ENCODE data around the gene KDELR3.

The KDELR3 gene

DNA sequence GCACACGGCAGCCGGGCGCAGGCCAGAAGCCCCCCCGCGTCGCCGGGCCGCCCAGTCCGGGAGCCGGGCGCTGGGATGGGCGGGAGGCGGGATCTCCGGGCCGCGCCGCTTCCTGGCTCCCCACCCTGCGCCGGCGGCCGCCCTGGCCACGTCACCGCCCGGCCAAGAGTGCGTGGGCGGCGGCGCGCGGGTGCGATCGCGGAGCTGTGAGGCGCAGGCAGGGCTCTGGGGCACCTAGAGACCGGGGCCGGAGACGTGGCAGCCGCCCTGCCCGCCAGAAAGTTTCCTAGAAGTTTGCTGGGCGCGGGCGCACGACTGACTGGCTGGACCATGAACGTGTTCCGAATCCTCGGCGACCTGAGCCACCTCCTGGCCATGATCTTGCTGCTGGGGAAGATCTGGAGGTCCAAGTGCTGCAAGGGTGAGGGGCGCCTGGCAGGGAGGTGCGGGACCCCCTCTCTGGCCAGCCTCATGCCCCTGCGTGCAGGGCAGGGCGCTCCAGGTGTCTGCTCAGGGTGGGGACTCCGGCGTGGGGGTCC is at the start of gene KDELR3:
Gene KDELR3, plus strand, starts transcription at position 193 of the 539 bp plus-strand sequence. Its CDS starts 138 bp downstream, at position 331.
- peak; percentile 66 to 68 for DNase-seq
- H3K27ac Mint-ChIP-seq: peak within 1 kb of the TSS in 1 of 2 donors; percentile 95

DNA sequence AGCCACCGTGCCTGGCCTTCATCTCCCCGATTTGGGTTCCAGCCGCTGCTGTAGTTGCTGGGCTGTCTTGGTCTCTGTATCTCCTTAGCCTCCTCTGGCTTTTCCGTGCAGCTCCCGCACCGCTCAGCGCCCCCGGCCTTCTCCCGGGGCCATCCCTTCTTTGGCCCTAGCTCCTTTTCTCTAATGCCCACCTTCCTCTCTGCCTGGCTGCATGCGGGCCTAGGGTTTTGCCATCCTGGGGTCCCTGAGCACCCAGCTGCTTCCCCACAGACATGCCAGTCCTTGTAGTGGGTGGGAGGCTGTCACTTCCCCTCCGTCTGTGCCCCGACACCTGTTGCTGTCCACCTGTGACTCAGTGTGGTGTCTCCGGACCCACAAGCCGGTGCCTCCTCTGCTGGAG is 49.3 kb upstream of the KDELR3 start:
- no peaks in the 10 kb centered on the region for H3K27me3 Mint-ChIP-seq
- no peak overlapping the region for H3K4me3 Mint-ChIP-seq
- peak overlapping the region in 1 of 2 donors; percentile 3 for H3K27ac Mint-ChIP-seq
- DNase-seq (no peak), ATAC-seq (no peak)
- no peaks in the 10 kb centered on the region for H3K4me1 Mint-ChIP-seq
- no peaks in the 10 kb centered on the region for H3K9me3 Mint-ChIP-seq

More for the DNA sequence above, at the start of gene KDELR3:
- H3K9me3 Mint-ChIP-seq: no peaks in the 10 kb centered on the region
- H3K4me3 Mint-ChIP-seq: peak within 1 kb of the TSS; percentile 83 to 86
- ATAC-seq: peak; percentile 91
- H3K27me3 Mint-ChIP-seq: peaks cover 57% of the 10 kb centered on the region
- H3K4me1 Mint-ChIP-seq: peaks cover 22% of the 10 kb centered on the region

DNA sequence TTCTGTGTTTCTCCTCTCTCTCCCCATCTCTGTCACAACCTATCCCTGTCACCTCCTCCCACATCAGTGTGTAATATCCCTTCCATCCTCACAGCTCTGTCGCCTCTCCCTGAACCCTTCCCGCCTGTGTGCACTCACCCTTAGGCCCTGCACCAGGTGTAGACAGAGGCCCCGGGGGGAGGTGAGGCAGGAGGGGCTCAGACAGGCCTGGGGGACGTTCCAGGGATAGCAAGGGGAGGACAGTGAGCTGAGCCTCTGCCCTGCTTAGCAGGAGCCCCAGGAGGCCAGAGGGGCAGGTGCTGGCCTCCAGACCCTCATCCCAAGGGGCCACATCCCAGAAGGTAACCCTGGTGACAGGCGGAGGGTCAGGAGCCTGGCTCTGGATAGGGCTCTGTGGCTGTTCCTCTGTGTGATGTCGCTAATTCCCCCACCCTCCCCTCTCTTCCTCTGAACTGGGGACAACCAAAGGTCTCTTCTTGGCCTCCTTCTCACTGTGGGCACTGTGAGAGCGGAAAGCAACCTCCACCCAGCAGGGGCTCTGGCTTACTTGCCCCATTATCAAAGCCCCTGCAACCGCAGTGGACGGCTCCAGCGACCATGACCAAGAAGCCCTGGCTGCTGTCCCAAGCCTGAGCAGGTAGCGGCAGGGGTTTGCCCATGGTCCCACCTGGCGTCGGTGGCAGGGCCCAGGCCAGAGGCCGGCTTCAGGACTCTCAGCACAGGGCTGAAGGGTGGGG is 48.6 kb upstream of the KDELR3 start:
- no peak for DNase-seq
- H3K4me3 Mint-ChIP-seq: no peak overlapping the region
- no peaks in the 10 kb centered on the region for H3K9me3 Mint-ChIP-seq
- H3K27me3 Mint-ChIP-seq: no peaks in the 10 kb centered on the region
- ATAC-seq: no peak
- peak overlapping the region in 1 of 2 donors; percentile 3 for H3K27ac Mint-ChIP-seq
- H3K4me1 Mint-ChIP-seq: no peaks in the 10 kb centered on the region

DNA sequence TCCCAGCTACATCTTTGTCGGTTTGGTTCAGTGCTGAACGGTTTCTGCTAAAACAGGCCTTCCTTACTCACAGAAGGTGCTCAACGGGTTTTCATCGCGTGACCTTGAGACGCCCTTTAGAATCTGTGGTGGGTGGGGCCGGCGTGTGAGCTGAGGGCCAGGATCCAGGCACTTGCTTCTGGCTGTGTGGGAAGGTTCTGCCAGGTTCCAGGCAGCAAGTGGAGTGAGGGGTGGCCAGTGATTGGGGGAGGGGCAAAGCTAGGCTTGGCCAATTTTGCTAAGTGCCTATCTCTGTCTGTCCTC is 48.1 kb upstream of the KDELR3 start:
- H3K4me3 Mint-ChIP-seq: no peak overlapping the region
- no peaks in the 10 kb centered on the region for H3K9me3 Mint-ChIP-seq
- no peak overlapping the region for H3K27ac Mint-ChIP-seq
- DNase-seq: no peak
- ATAC-seq: no peak
- H3K4me1 Mint-ChIP-seq: no peaks in the 10 kb centered on the region
- H3K27me3 Mint-ChIP-seq: no peaks in the 10 kb centered on the region

DNA sequence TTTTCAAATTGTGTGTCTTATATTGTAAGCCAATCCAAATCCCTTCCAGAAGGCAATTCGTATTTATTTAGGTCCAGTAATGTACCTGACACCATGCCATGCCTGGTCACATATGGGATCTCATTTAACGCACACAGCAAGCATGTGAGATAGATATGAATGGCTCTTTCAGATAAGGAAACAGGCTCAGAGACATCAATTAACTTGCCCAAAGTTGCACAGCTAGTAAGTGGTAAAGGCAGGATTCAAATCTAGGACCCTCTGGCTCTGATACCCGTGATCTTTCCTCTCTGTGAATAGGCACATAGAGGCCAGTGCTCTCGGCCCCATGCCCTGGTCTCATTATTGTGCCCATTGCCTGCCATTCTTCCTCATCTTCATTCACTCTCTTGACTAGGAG is 47.2 kb upstream of the KDELR3 start:
- ATAC-seq (no peak), DNase-seq (no peak)
- H3K9me3 Mint-ChIP-seq: no peaks in the 10 kb centered on the region
- no peaks in the 10 kb centered on the region for H3K4me1 Mint-ChIP-seq
- no peak overlapping the region for H3K27ac Mint-ChIP-seq
- H3K4me3 Mint-ChIP-seq: no peak overlapping the region
- no peaks in the 10 kb centered on the region for H3K27me3 Mint-ChIP-seq

DNA sequence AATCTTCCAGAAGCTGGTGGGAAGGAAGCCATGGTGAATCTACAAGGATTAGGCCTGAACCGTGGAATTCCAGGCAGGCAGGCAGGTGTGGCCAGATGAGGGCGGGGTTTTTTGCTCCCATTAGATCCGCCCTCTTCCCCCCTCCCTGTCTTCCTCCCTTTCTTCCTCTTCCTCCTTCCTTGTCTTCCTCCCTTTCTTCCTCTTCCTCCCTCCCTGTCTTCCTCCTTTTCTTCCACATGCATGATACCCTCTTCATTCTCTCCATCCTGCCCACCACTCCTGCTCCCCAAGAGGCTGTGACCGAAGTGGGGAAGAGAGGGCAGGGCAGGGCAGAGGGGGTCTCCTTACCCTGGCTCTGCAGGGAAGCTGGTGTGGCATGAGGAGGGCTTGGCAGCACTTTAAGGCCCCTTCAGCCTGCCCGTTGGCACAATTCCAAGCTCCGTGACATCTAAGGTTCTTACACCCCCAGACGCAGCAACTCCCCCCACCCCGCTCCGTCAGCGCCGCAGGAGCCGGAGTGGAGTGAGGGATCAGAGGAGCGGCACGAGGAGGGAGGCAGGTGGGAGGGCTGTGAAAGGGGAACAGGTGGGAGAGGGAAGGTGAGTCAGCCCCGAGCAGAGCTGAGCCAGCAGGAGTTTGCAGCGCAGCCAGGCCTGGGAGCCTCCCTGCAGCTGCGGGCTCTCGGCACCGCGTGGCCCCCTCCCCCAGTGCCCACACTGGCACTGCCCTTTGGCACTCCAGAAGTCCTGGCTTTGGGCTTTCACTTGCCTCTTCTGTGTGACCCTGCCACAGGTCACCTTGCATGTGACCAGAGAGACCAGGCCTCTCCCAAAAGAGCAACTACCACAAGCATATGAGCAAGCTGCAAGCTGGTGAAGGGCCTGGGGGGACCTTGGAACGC is 45.0 kb upstream of the KDELR3 start:
- Mint-ChIP-seq H3K4me1 (no peaks in the 10 kb centered on the region), H3K4me3 (no peak overlapping the region), H3K27me3 (no peaks in the 10 kb centered on the region), H3K27ac (no peak overlapping the region), H3K9me3 (no peaks in the 10 kb centered on the region)
- ATAC-seq (no peak), DNase-seq (no peak)

DNA sequence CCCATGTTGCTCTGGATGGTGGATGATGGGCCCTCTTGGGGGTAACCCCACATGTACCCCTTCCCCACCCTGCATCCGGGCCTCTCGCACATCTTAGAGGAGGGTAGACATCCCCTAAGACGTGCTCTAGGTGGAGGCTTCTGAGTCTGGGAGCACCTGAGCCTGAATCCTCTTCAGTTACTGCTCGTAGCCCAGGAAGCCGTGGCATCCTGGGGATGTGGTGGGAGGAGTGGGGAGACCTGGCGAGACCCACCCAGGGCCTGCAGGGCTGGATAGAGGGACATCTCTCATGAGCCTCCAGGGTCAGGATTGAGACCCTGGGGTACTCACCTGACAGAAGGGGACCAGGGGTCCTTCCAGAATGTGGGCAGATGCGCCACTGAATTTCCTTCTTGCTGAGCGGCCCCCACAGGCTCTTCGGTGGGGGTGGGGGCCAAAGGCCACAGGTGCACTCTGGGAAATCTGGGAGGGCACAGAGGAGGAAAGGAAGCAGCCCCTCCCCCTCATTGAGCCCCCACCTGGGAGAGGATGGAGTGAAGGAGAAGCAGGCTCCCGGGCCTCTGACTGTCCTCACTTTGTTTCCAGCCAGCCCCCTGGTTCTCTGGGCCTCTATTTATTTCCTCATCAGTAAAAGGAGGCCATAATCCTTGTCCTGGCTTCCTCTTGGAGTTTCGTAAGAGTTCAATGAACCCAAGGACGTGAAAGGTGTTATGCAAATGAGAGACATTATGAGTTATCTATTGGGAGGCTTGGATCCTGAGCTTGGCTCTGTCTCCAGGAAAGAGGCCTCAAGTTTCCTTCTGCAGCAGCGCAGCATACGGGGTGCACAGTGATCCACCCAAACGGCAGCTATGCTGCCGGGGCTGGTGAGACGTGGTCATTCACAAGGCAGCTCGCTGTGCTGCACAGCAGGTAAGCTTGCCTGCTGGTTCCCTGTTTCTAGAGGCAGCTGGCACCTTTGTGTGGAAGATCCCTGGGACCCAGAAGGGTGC is 44.1 kb upstream of the KDELR3 start:
- ATAC-seq: no peak
- H3K9me3 Mint-ChIP-seq: no peaks in the 10 kb centered on the region
- no peak overlapping the region for H3K4me3 Mint-ChIP-seq
- DNase-seq: no peak
- no peaks in the 10 kb centered on the region for H3K27me3 Mint-ChIP-seq
- no peaks in the 10 kb centered on the region for H3K4me1 Mint-ChIP-seq
- no peak overlapping the region for H3K27ac Mint-ChIP-seq

DNA sequence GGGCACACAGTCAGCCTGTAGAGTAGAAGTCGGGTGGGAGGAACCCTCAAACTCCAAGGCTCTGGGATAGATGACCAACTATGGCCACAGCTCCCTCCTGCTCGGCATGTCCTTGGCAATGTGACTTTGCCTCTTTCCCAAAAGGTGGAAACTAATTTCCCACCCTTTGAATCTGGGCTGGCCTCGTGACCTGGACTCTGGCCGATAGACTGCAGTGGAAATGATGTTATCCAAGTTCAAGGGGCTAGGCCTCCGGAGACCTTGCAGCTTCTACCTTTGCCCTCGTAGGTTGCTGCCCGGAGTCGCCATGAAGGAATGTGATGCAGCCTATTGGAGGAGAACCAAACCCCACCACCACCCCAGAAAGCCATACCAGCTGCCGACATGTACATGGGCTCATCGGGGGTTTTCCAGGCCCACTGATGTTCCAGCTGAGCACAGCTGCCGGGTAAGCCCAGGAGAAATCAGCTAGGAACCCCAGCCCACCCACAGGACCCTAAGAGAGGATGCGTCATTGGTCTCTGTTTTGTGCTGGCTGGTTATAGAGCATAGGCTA is 43.3 kb upstream of the KDELR3 start:
- Mint-ChIP-seq H3K9me3 (no peaks in the 10 kb centered on the region), H3K27ac (no peak overlapping the region), H3K27me3 (no peaks in the 10 kb centered on the region), H3K4me1 (no peaks in the 10 kb centered on the region), H3K4me3 (no peak overlapping the region)
- DNase-seq (no peak), ATAC-seq (no peak)

DNA sequence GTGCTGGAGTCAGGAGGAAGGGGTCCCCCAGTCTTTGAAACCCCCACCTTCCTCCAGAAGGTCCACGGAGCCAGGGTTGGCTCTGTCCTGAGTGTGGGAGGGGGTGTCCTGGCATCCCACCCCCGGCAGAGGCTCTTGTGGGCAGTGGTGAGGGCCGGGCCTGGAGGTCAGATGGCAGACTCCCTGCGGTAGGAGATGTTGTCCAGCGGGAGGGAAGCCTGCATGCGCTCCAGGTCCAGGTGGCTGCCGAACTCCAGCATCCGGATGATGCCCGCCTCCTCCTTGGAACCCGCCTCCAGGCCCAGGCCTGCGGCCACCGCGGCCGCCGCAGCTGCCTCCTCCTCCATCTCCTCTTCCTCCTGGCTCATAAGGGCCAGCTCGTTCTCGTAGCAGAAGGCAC is 41.3 kb upstream of the KDELR3 start:
- H3K9me3 Mint-ChIP-seq: no peaks in the 10 kb centered on the region
- H3K27me3 Mint-ChIP-seq: no peaks in the 10 kb centered on the region
- H3K4me1 Mint-ChIP-seq: no peaks in the 10 kb centered on the region
- no peak for ATAC-seq
- DNase-seq: no peak
- peak overlapping the region in 1 of 2 donors; percentile 83 for H3K27ac Mint-ChIP-seq
- no peak overlapping the region for H3K4me3 Mint-ChIP-seq

DNA sequence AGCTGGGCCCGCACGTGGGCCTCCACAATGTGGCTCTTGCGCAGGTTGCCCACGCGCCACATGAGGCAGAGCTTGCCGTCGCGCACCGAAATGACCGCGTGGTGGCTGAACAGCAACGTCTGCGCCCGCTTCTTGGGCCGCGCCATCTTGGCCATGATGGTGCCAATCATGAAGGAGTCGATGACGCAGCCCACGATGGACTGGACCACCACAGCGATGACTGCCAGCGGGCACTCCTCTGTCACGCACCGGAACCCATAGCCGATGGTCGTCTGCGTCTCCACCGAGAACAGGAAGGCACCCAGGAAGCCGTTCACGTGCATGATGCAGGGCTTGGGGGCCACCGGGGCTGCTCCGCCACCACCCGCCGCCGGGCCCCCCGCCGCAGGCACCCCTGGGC is 40.4 kb upstream of the KDELR3 start:
- Mint-ChIP-seq H3K27me3 (no peaks in the 10 kb centered on the region), H3K4me1 (no peaks in the 10 kb centered on the region)
- no peak for DNase-seq

DNA sequence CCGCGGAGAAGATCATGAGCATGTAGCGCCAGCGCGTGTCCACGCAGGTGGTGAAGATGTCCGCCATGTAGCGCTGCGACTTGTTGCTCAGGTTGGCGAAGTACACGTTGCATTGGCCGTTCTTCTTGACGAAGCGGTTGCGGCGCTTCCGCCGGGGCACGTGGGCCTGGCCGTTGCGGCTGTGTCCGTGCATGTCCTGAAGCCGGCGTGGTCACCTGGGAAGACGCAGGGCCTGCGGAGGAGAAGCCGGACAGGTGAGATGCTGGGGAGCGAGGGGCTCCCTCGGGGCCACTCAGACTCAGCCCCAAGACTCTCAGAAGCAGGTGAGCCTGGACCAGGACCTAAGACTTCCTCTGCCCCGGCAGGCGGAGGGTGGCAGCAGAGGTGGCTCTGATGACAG is 40.0 kb upstream of the KDELR3 start:
- no peaks in the 10 kb centered on the region for H3K4me1 Mint-ChIP-seq
- no peaks in the 10 kb centered on the region for H3K27me3 Mint-ChIP-seq
- no peak overlapping the region for H3K4me3 Mint-ChIP-seq
- H3K9me3 Mint-ChIP-seq: no peaks in the 10 kb centered on the region
- H3K27ac Mint-ChIP-seq: no peak overlapping the region
- ATAC-seq (no peak), DNase-seq (no peak)

More for the DNA sequence above, 40.4 kb upstream of the KDELR3 start:
- H3K9me3 Mint-ChIP-seq: no peaks in the 10 kb centered on the region
- no peak overlapping the region for H3K4me3 Mint-ChIP-seq
- ATAC-seq: no peak
- no peak overlapping the region for H3K27ac Mint-ChIP-seq

DNA sequence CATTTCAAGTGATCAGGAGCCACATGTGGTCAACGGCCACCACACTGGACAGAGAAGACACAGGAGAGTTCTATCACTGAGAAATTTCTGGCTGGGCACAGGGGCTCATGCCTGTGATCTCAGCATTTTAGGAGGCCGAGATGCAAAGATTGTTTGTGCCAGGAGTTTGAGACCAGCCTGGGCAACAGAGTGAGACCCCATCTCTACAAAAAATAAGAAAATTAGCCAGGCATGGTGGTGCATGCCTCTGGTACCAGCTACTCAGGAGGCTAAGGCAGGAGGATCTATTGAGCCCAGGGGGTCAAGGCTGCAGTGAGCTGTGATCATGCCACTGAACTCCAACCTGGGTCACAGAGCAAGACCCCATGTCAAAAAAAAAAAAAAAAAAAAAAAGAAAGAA is 39.2 kb upstream of the KDELR3 start:
- Mint-ChIP-seq H3K4me3 (no peak overlapping the region), H3K4me1 (no peaks in the 10 kb centered on the region), H3K9me3 (no peaks in the 10 kb centered on the region), H3K27me3 (no peaks in the 10 kb centered on the region), H3K27ac (no peak overlapping the region)
- no peak for DNase-seq
- no peak for ATAC-seq

DNA sequence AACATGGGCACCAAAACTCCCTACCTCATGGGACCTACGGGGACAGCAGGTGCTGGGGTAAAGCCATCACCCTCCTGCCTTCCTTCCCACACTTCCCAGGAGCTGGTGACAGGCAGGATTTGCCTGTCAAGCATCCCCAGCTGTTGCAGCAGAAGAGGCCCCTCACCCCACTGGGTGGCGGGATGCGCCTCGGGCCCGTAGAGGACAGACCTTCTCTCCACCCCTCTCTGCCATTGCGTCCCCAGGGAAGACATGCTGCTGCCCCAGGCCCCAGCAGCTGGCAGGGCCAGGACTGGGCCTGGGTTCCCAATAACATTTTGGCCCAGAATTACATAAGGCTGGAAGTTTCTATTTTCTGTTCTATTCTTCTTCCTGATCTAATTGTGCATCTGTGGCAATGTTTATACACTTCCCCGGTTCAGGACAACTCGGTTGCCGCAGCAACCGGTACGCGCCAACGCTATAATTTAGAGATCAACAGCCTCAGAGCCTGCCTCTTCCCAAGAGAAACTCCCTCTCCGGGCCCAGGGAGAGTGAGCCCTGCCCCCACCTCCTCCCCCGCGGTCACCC is 38.3 kb upstream of the KDELR3 start:
- DNase-seq: no peak
- H3K9me3 Mint-ChIP-seq: no peaks in the 10 kb centered on the region
- H3K27ac Mint-ChIP-seq: no peak overlapping the region
- H3K4me3 Mint-ChIP-seq: no peak overlapping the region
- H3K27me3 Mint-ChIP-seq: no peaks in the 10 kb centered on the region
- ATAC-seq: no peak
- no peaks in the 10 kb centered on the region for H3K4me1 Mint-ChIP-seq

DNA sequence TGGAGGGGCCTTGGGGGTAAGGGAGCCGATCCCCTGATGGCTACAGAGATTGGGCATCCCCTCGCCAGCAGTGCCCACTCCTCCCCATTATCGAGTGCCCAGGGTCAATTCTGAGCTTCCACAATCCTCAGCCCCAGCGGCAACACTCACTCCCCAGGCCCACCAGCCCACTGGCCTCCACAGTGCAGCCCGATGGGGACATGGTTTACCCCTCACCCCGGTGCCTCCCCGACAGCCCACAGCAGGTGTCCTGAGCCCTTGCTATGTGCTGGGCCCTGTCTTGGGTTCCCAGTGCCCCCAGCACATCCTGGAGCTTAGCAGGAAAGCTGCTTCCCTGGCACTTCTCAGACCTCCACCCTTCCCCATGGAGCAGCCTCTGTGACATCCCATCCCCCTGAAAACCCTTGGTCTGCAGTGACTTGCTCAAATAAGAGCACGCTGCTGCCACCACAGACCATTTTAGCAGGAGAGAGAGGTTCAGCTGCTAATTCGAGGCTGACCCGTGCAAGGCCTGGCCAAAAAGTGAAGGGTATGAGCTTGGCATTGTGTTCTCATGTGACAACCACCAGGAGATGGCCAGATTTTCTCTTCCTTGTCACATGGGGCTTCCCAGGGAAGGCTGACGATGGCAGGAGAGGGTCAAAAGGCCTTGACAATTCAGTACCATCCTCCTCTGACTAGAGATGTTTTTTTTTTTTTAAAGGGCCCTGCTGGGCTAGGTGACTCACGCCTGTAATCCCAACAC is 36.5 kb upstream of the KDELR3 start:
- H3K4me1 Mint-ChIP-seq: no peaks in the 10 kb centered on the region
- H3K27ac Mint-ChIP-seq: no peak overlapping the region
- H3K9me3 Mint-ChIP-seq: no peaks in the 10 kb centered on the region
- DNase-seq (no peak), ATAC-seq (no peak)
- no peaks in the 10 kb centered on the region for H3K27me3 Mint-ChIP-seq
- H3K4me3 Mint-ChIP-seq: no peak overlapping the region
